ENCODE results near the gene C22orf39.
A peak's percentile ranks its signal among the peaks of the same experiment; 100 is the strongest.

Gene C22orf39

GRCh38 chr22:19478901-19479354 is 31.4 kb upstream of the C22orf39 start, which contains the start of gene UFD1:
Gene UFD1 (minus strand): TSS chr22:19479193. CDS start chr22:19479085, 108 bp downstream.
- TF ChIP-seq CTCF (IDR thresholded peaks at IDR 0.05; ENCODE audit: low read depth, low read length) = no peak
- Histone ChIP-seq H3K27ac (peak within 1 kb of the TSS; percentile 98), H3K36me3 (peaks cover 45% of the 10 kb centered on the region), H3K9me3 (ENCODE audit: severe bottlenecking) (no peaks in the 10 kb centered on the region), H3K27me3 (ENCODE audit: insufficient read depth, low read depth, severe bottlenecking) (no peaks in the 10 kb centered on the region), H3K4me3 (ENCODE audit: low read depth, low read length) (peak within 1 kb of the TSS; percentile 80)
- peak; percentile 86 for DNase-seq

GRCh38 chr22:19478045-19478900 is 30.8 kb upstream of the C22orf39 start:
- no peaks in the 10 kb centered on the region for H3K9me3 ChIP-seq (ENCODE audit: severe bottlenecking)
- H3K4me3 ChIP-seq (ENCODE audit: low read depth, low read length) = peak overlapping the region; percentile 80
- DNase-seq = no peak
- TF ChIP-seq CTCF (IDR thresholded peaks at IDR 0.05; ENCODE audit: low read depth, low read length) = no peak
- peaks cover 45% of the 10 kb centered on the region for H3K36me3 ChIP-seq
- peak overlapping the region; percentile 98 for H3K27ac ChIP-seq
- no peaks in the 10 kb centered on the region for H3K27me3 ChIP-seq (ENCODE audit: insufficient read depth, low read depth, severe bottlenecking)

- Histone ChIP-seq H3K4me3 (ENCODE audit: low read depth, low read length) (peak overlapping the region; percentile 80; the same call in 1 of the 2 replicates), H3K9me3 (ENCODE audit: severe bottlenecking) (no peaks in the 10 kb centered on the region), H3K27ac (no peak overlapping the region), H3K36me3 (peaks cover 44% of the 10 kb centered on the region), H3K27me3 (ENCODE audit: insufficient read depth, low read depth, severe bottlenecking) (no peaks in the 10 kb centered on the region)
- DNase-seq = no peak
- no peak for TF ChIP-seq CTCF (IDR thresholded peaks at IDR 0.05; ENCODE audit: low read depth, low read length)
Observed at GRCh38 chr22:19477321-19478044, 30.0 kb upstream of the C22orf39 start.

GRCh38 chr22:19476023-19476422 is 28.5 kb upstream of the C22orf39 start:
- Histone ChIP-seq H3K9me3 (ENCODE audit: severe bottlenecking) (no peaks in the 10 kb centered on the region), H3K4me3 (ENCODE audit: low read depth, low read length) (no peak overlapping the region), H3K27me3 (ENCODE audit: insufficient read depth, low read depth, severe bottlenecking) (no peaks in the 10 kb centered on the region), H3K36me3 (peaks cover 41% of the 10 kb centered on the region), H3K27ac (no peak overlapping the region)
- no peak for TF ChIP-seq CTCF (IDR thresholded peaks at IDR 0.05; ENCODE audit: low read depth, low read length)
- DNase-seq = no peak

GRCh38 chr22:19473578-19473977 is 26.1 kb upstream of the C22orf39 start:
- Histone ChIP-seq H3K27ac (no peak overlapping the region), H3K4me3 (ENCODE audit: low read depth, low read length) (no peak overlapping the region), H3K36me3 (peaks cover 63% of the 10 kb centered on the region), H3K27me3 (ENCODE audit: insufficient read depth, low read depth, severe bottlenecking) (no peaks in the 10 kb centered on the region), H3K9me3 (ENCODE audit: severe bottlenecking) (no peaks in the 10 kb centered on the region)
- peak; percentile 35 for TF ChIP-seq CTCF (IDR thresholded peaks at IDR 0.05; ENCODE audit: low read depth, low read length)
- peak; percentile 22 for DNase-seq
